ENCODE data around the gene FAM110A. TPM values are rescaled to one million over a fixed set of nuclear protein-coding genes. Genes with fewer than 3 reads are reported as not detected.

Gene FAM110A
- 11.2 and 11.3 TPM in 2 replicates for total RNA-seq

DNA sequence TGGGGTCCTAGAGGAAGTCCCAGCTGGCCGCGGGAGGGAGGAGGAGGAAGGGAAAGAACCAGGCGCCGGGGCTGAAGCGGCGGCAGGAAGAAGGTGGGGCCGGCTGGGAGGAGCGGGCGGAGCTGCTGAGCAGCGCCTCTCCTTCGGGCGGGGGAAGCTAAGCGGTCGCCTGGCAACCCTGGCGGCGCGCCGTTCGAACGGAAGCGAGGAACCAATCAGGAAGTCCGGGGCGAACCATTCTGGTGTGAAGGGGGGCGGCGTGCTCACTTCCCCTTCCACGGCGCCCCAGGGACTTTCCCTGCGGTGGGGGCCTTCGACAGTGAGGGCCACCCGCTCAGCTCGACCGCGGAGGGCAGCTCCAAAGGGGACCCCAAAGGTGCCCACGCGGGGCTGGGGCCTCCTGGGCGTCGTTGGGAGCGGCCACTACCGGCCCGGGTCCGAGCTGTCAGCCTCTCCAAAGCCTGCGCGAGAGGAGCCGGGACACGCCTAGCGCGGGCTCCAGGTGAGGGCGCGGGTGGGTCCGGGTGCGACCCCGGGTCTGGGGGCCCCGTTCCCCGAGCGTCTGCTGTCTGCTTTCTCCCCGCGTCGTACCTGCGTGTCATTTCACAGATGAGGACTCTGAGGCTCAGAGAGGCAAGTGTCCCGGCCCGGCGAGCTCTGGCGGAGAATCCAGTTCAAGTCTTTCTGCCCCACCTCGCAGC, at the start of gene FAM110A:
FAM110A (plus strand) TSS at position 266 of the 701 bp plus-strand sequence. CDS start 11,090 bp downstream, outside the sequence.

Other genes with a start within 250 kb of the FAM110A start
- not detected in 2 replicates for gene TCF15, start 223.4 kb upstream of the FAM110A start, total RNA-seq
- gene SRXN1, start 180.5 kb upstream of the FAM110A start, total RNA-seq, result 42.1 and 44.8 TPM in 2 replicates
- not detected in 2 replicates for gene SCRT2, start 157.9 kb upstream of the FAM110A start, total RNA-seq
- gene SLC52A3, start 65.2 kb upstream of the FAM110A start, total RNA-seq, result not detected in 2 replicates
- gene ANGPT4, start 82.6 kb downstream of the FAM110A start, total RNA-seq, result not detected in 2 replicates
- not detected in 2 replicates for gene RSPO4, start 168.6 kb downstream of the FAM110A start, total RNA-seq

All from myometrial cell (primary cell).